HUES64 (cell line): ENCODE data around the gene STRA8. TPM values are rescaled to one million over a fixed set of nuclear protein-coding genes. Genes with fewer than 3 reads are reported as not detected.

Experiments
- H3K27ac ChIP-seq: 2 replicates; pipeline ENCODE4 v1.7.0; 2013; ENCODE audit warnings: low read depth, low read length, inconsistent platforms
- H3K27me3 ChIP-seq: 2 replicates; pipeline ENCODE4 v1.6.1; 2013; ENCODE audit warnings: mild to moderate bottlenecking, low read length; ENCODE audit not compliant: insufficient read depth
- H3K36me3 ChIP-seq: 2 replicates; pipeline ENCODE4 v1.6.1; 2013; ENCODE audit warnings: mild to moderate bottlenecking, low read length; ENCODE audit not compliant: insufficient read depth
- H3K4me1 ChIP-seq: 2 replicates; pipeline ENCODE4 v1.6.1; 2013; ENCODE audit warnings: mild to moderate bottlenecking, low read length, moderate library complexity; ENCODE audit not compliant: insufficient read depth
- H3K4me3 ChIP-seq: 2 replicates; pipeline ENCODE4 v1.5.1; 2013; ENCODE audit warnings: mild to moderate bottlenecking, low read length, moderate library complexity
- H3K9ac ChIP-seq: 2 replicates; pipeline ENCODE4 v1.6.1; 2013; ENCODE audit warnings: mild to moderate bottlenecking, low read depth, low read length
- H3K9me3 ChIP-seq: 2 replicates; pipeline ENCODE4 v1.6.1; 2013; ENCODE audit warnings: low read depth, low read length; ENCODE audit not compliant: insufficient read depth
- WGBS: fragments of 150-250, 120-280 bp; methylation state at CpG from one replicate; pipeline ENCODE4 v1.1.7; 2013; ENCODE audit warnings: missing lambda C conversion rate; 5-methylcytosine and 5-hydroxymethylcytosine counted together
- polyA plus RNA-seq, 2 experiments: library from polyadenylated mRNA; stranded (reverse); fragments of 50-300 nt; gene quantifications; one replicate each; pipeline ENCODE4 v1.2.3, GENCODE V29; 2013

Gene STRA8
- not detected for polyA plus RNA-seq (2013, experiment 1 of 2)
- polyA plus RNA-seq (2013, experiment 2 of 2) = not detected

GRCh38 chr7:135233570-135233969 lies at the start of gene STRA8:
STRA8 (plus strand) TSS chr7:135233838; CDS start chr7:135240525, 6,687 bp downstream.
- Histone ChIP-seq H3K9me3 (no peaks in the 10 kb centered on the region), H3K27ac (no peak within 1 kb of the TSS), H3K27me3 (no peaks in the 10 kb centered on the region), H3K9ac (no peak within 1 kb of the TSS), H3K4me3 (no peak within 1 kb of the TSS), H3K36me3 (no peaks in the 10 kb centered on the region), H3K4me1 (no peaks in the 10 kb centered on the region)
- 95% methylated on average over 28 of the region's 28 CpGs for WGBS

- H3K27me3 ChIP-seq = no peaks in the 10 kb centered on the region
- no peaks in the 10 kb centered on the region for H3K4me1 ChIP-seq
- H3K9me3 ChIP-seq = peaks cover 28% of the 10 kb centered on the region
- 91% methylated on average over 5 of the region's 5 CpGs for WGBS
- no peak overlapping the region for H3K4me3 ChIP-seq
- no peak overlapping the region for H3K9ac ChIP-seq
- peaks cover 32% of the 10 kb centered on the region for H3K36me3 ChIP-seq
- no peak overlapping the region for H3K27ac ChIP-seq
Observed at GRCh38 chr7:135184254-135184841, 49.3 kb upstream of the STRA8 start.

- peaks cover 32% of the 10 kb centered on the region for H3K36me3 ChIP-seq
- 94% methylated on average over 7 of the region's 7 CpGs for WGBS
- H3K27ac ChIP-seq = no peak overlapping the region
- H3K27me3 ChIP-seq = no peaks in the 10 kb centered on the region
- H3K4me3 ChIP-seq = no peak overlapping the region
- peaks cover 20% of the 10 kb centered on the region for H3K9me3 ChIP-seq
- H3K4me1 ChIP-seq = no peaks in the 10 kb centered on the region
- H3K9ac ChIP-seq = no peak overlapping the region
Observed at GRCh38 chr7:135185471-135186260, 48.0 kb upstream of the STRA8 start.

- no peak overlapping the region for H3K9ac ChIP-seq
- WGBS = 96% methylated on average over 3 of the region's 3 CpGs
- H3K27me3 ChIP-seq = no peaks in the 10 kb centered on the region
- H3K4me3 ChIP-seq = no peak overlapping the region
- H3K27ac ChIP-seq = no peak overlapping the region
- no peaks in the 10 kb centered on the region for H3K4me1 ChIP-seq
- H3K9me3 ChIP-seq = peaks cover 15% of the 10 kb centered on the region
- peaks cover 32% of the 10 kb centered on the region for H3K36me3 ChIP-seq
Observed at GRCh38 chr7:135186261-135186540, 47.4 kb upstream of the STRA8 start.

GRCh38 chr7:135186841-135187253 lies 46.8 kb upstream of the STRA8 start:
- Histone ChIP-seq H3K4me3 (no peak overlapping the region), H3K27me3 (no peaks in the 10 kb centered on the region), H3K36me3 (peaks cover 32% of the 10 kb centered on the region), H3K27ac (no peak overlapping the region), H3K4me1 (no peaks in the 10 kb centered on the region), H3K9me3 (peaks cover 9% of the 10 kb centered on the region), H3K9ac (no peak overlapping the region)
- 86% methylated on average over 12 of the region's 12 CpGs for WGBS

- H3K27me3 ChIP-seq = no peaks in the 10 kb centered on the region
- no peak overlapping the region for H3K9ac ChIP-seq
- H3K36me3 ChIP-seq = peaks cover 37% of the 10 kb centered on the region
- H3K9me3 ChIP-seq = no peaks in the 10 kb centered on the region
- H3K27ac ChIP-seq = no peak overlapping the region
- no peaks in the 10 kb centered on the region for H3K4me1 ChIP-seq
- 96% methylated on average over 12 of the region's 12 CpGs for WGBS
- H3K4me3 ChIP-seq = no peak overlapping the region
Observed at GRCh38 chr7:135188298-135188984, 45.2 kb upstream of the STRA8 start.

GRCh38 chr7:135189221-135189662 lies 44.4 kb upstream of the STRA8 start:
- Histone ChIP-seq H3K9me3 (no peaks in the 10 kb centered on the region), H3K4me1 (no peaks in the 10 kb centered on the region), H3K4me3 (no peak overlapping the region), H3K9ac (no peak overlapping the region), H3K27me3 (no peaks in the 10 kb centered on the region), H3K36me3 (peaks cover 37% of the 10 kb centered on the region), H3K27ac (no peak overlapping the region)
- 95% methylated on average over 6 of the region's 6 CpGs for WGBS

- Histone ChIP-seq H3K9me3 (no peaks in the 10 kb centered on the region), H3K9ac (no peak overlapping the region), H3K4me1 (no peaks in the 10 kb centered on the region), H3K27ac (no peak overlapping the region), H3K4me3 (no peak overlapping the region), H3K36me3 (peaks cover 37% of the 10 kb centered on the region), H3K27me3 (no peaks in the 10 kb centered on the region)
- WGBS = 95% methylated on average over 4 of the region's 4 CpGs
Observed at GRCh38 chr7:135189961-135190360, 43.7 kb upstream of the STRA8 start.

- no peak overlapping the region for H3K9ac ChIP-seq
- H3K27me3 ChIP-seq = no peaks in the 10 kb centered on the region
- peaks cover 31% of the 10 kb centered on the region for H3K36me3 ChIP-seq
- no peak overlapping the region for H3K4me3 ChIP-seq
- H3K4me1 ChIP-seq = no peaks in the 10 kb centered on the region
- H3K27ac ChIP-seq = no peak overlapping the region
- H3K9me3 ChIP-seq = no peaks in the 10 kb centered on the region
Observed at GRCh38 chr7:135190703-135191102, 42.9 kb upstream of the STRA8 start.

- Histone ChIP-seq H3K9ac (no peak overlapping the region), H3K27me3 (no peaks in the 10 kb centered on the region), H3K36me3 (peaks cover 26% of the 10 kb centered on the region), H3K4me3 (no peak overlapping the region), H3K27ac (no peak overlapping the region), H3K9me3 (no peaks in the 10 kb centered on the region), H3K4me1 (no peaks in the 10 kb centered on the region)
- WGBS = 93% methylated on average over 11 of the region's 11 CpGs
Observed at GRCh38 chr7:135192914-135193536, 40.6 kb upstream of the STRA8 start.

GRCh38 chr7:135193615-135194081 lies 40.0 kb upstream of the STRA8 start:
- Histone ChIP-seq H3K27ac (no peak overlapping the region), H3K9ac (no peak overlapping the region), H3K36me3 (peaks cover 22% of the 10 kb centered on the region), H3K4me3 (no peak overlapping the region), H3K4me1 (no peaks in the 10 kb centered on the region), H3K27me3 (no peaks in the 10 kb centered on the region), H3K9me3 (no peaks in the 10 kb centered on the region)
- 87% methylated on average over 10 of the region's 10 CpGs for WGBS
